Body of pancreas (tissue), 4 donors: ENCODE data around the gene LDLRAD3.

Experiments
- CTCF ChIP-seq, 7 experiments: fragments of 450-650 bp in 4 of 7; fragments of 200-600 bp in 3 of 7; sonication (generic) in 3 of 7; IDR thresholded peaks; one replicate each; pipeline ENCODE4 v1.5.1; 2016 to 2019; ENCODE audit warnings: antibody characterized with exemption in 7 of 7
- POLR2A ChIP-seq, 3 donors: fragments of 450-650 bp; IDR thresholded peaks; one replicate each; pipeline ENCODE4 v1.6.1; 2016; ENCODE audit warnings: antibody characterized with exemption in 3 of 3, mild to moderate bottlenecking in 2 of 3

- no peak for TF ChIP-seq POLR2A (IDR thresholded peaks at IDR 0.05)
- no peak for TF ChIP-seq CTCF (IDR thresholded peaks at IDR 0.05)
These were observed 178.8 kb downstream of the LDLRAD3 start for GRCh38 chr11:36122671-36123070.
